CD14-positive monocyte (primary cell): ENCODE data around the gene CNOT6. TPM values are rescaled to one million over a fixed set of nuclear protein-coding genes. Genes with fewer than 3 reads are reported as not detected.
"Not testable (repeated sequence)": the region's sequence is repeated elsewhere in the genome, so short reads cannot be mapped to it uniquely, and the experiment has no call there.

Experiments used
- DNase-seq, 3 donors: peaks; one replicate each; pipeline ENCODE4 v3.0.0-alpha.2; 2011 to 2022
- H2AFZ ChIP-seq: 2 replicates; pipeline ENCODE4 v1.6.0; 2012; ENCODE audit warnings: mild to moderate bottlenecking, low read depth, low read length, inconsistent platforms; ENCODE audit not compliant: insufficient read depth, poor library complexity, severe bottlenecking
- H3K27ac ChIP-seq, 2 donors: 1 replicate in 1 of 2; 2 replicates in 1 of 2; pipeline ENCODE4 v1.5.1; 2012 to 2013; ENCODE audit warnings: low read length in 2 of 2, control low read depth in 1 of 2, inconsistent platforms in 1 of 2, low read depth in 1 of 2, mild to moderate bottlenecking in 1 of 2
- H3K27me3 ChIP-seq, 2 donors: one replicate each; pipeline versions ENCODE4 v1.6.0 to v1.6.1; 2011 to 2013; ENCODE audit warnings: low read length in 2 of 2; ENCODE audit not compliant: control insufficient read depth in 2 of 2, insufficient read depth in 2 of 2
- H3K36me3 ChIP-seq, 2 donors: replicated peaks in 1 of 2; 1 replicate in 1 of 2; 2 replicates in 1 of 2; pipeline versions ENCODE4 v1.5.1 to v1.6.1; 2012 to 2013; ENCODE audit warnings: low read length in 2 of 2, control low read depth in 1 of 2, inconsistent platforms in 1 of 2, mild to moderate bottlenecking in 1 of 2; ENCODE audit not compliant: insufficient read depth in 2 of 2, control insufficient read depth in 1 of 2
- H3K4me1 ChIP-seq, 2 donors: 1 replicate in 1 of 2; 2 replicates in 1 of 2; pipeline versions ENCODE4 v1.5.1 to v1.6.1; 2012 to 2013; ENCODE audit warnings: low read length in 2 of 2, control low read depth in 1 of 2, inconsistent platforms in 1 of 2, mild to moderate bottlenecking in 1 of 2, moderate library complexity in 1 of 2; ENCODE audit not compliant: insufficient read depth in 2 of 2, control insufficient read depth in 1 of 2
- H3K4me2 ChIP-seq: replicated peaks from 2 replicates; pipeline ENCODE3; 2012; ENCODE audit warnings: low read length, moderate library complexity, mild to moderate bottlenecking; ENCODE audit not compliant: poor library complexity, severe bottlenecking; ENCODE audit errors: extremely low read depth
- H3K4me3 ChIP-seq, 3 experiments: fragments of 200-600 bp in 1 of 3; sonication (generic) in 1 of 3; replicated peaks in 1 of 3; 1 replicate in 2 of 3; 2 replicates in 1 of 3; pipeline ENCODE4 v1.5.1; 2011 to 2013; ENCODE audit warnings: low read length in 3 of 3, mild to moderate bottlenecking in 3 of 3, control low read depth in 2 of 3, low read depth in 2 of 3, inconsistent platforms in 1 of 3, moderate library complexity in 1 of 3
- H3K79me2 ChIP-seq: 2 replicates; pipeline ENCODE4 v1.6.0; 2012; ENCODE audit warnings: mild to moderate bottlenecking, control low read depth, inconsistent platforms, low read length, moderate library complexity; ENCODE audit not compliant: insufficient read depth
- H3K9ac ChIP-seq: 2 replicates; pipeline ENCODE4 v1.6.0; 2017; ENCODE audit warnings: low read length, mild to moderate bottlenecking; ENCODE audit not compliant: insufficient read depth, poor library complexity, severe bottlenecking
- H3K9me3 ChIP-seq, 2 donors: replicated peaks in 1 of 2; 1 replicate in 1 of 2; 2 replicates in 1 of 2; pipeline versions ENCODE4 v1.5.1 to v1.6.1; 2012 to 2013; ENCODE audit warnings: low read length in 2 of 2, control low read depth in 1 of 2; ENCODE audit not compliant: control insufficient read depth in 1 of 2, insufficient read depth in 1 of 2
- H4K20me1 ChIP-seq: 2 replicates; pipeline ENCODE4 v1.6.0; 2012; ENCODE audit warnings: mild to moderate bottlenecking, low read length, control low read depth, moderate library complexity; ENCODE audit not compliant: insufficient read depth
- H3K27ac Mint-ChIP-seq, 7 donors: one replicate each; pipeline ENCODE4 v1.8.0; 2020; ENCODE audit warnings: mild to moderate bottlenecking in 7 of 7, mixed read lengths in 7 of 7, moderate library complexity in 6 of 7, inconsistent platforms in 2 of 7
- H3K27me3 Mint-ChIP-seq, 3 donors: one replicate each; pipeline ENCODE4 v1.8.0; 2021 to 2022; ENCODE audit warnings: low read depth in 3 of 3, mild to moderate bottlenecking in 3 of 3, mixed read lengths in 3 of 3, moderate library complexity in 3 of 3, inconsistent platforms in 1 of 3
- H3K36me3 Mint-ChIP-seq, 2 donors: one replicate each; pipeline ENCODE4 v1.8.0; 2020; ENCODE audit warnings: mixed read lengths in 2 of 2, inconsistent platforms in 1 of 2, mild to moderate bottlenecking in 1 of 2
- H3K4me1 Mint-ChIP-seq: one replicate; pipeline ENCODE4 v1.8.0; 2020; ENCODE audit warnings: mild to moderate bottlenecking, mixed read lengths
- H3K4me3 Mint-ChIP-seq, 2 donors: one replicate each; pipeline ENCODE4 v1.8.0; 2020; ENCODE audit warnings: mild to moderate bottlenecking in 2 of 2, mixed read lengths in 2 of 2, moderate library complexity in 1 of 2
- H3K9me3 Mint-ChIP-seq, 7 donors: one replicate each; pipeline ENCODE4 v1.8.0; 2020 to 2022; ENCODE audit warnings: mixed read lengths in 7 of 7, mild to moderate bottlenecking in 6 of 7, moderate library complexity in 6 of 7, inconsistent platforms in 2 of 7
- WGBS: methylation state at CpG from one replicate; pipeline ENCODE4 v1.1.5; 2013; ENCODE audit warnings: missing lambda C conversion rate; ENCODE audit not compliant: insufficient coverage; 5-methylcytosine and 5-hydroxymethylcytosine counted together
- intact Hi-C, 2 donors: fragments of 100-400 bp; cut with micrococcal nuclease; formaldehyde crosslinking; loops; one replicate each; pipeline versions ENCODE4 v1.15.0 to v1.15.1; 2023
- polyA plus RNA-seq, 3 donors: library from polyadenylated mRNA; depleted of rRNA in 1 of 3; unstranded in 2 of 3; stranded (reverse) in 1 of 3; fragments of 300-500 nt in 2 of 3; fragments of >200 nt in 1 of 3; fragmentation: Illumina TruSeq in 2 of 3; gene quantifications; 1 replicate in 2 of 3; 2 replicates in 1 of 3; pipeline ENCODE4 v1.2.3, GENCODE V29; 2012 to 2021
- TF ChIP-seq, protein P1 (sequence below): fragments of 200-600 bp; IDR thresholded peaks from one replicate; pipeline ENCODE4 v1.8.0; 2022; ENCODE audit warnings: antibody characterized with exemption, mild to moderate bottlenecking

The CNOT6 gene
- polyA plus RNA-seq, 3 donors, result 4.8 to 9.5 (median 7.7) TPM

DNA sequence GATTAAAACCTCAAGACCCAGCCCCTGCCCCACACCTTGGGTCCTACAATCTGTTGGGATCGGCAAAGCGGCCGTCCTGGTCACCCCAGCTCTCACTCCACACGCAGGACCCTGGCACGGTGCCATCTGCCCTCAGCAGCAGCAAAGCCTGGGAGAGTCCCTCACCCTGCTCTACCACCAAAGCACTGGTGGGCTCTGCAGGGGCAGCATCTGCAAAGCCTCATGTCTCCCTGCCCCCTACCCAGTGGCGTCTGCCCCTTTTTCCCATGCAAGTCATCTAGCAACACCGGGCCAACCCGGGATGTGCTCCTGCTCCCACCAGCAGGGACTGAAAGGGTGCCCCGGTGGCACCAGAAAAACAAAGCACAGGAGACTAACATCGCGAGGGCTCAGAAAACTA, 19.6 kb upstream of the CNOT6 start:
- Histone ChIP-seq H3K4me2 (no peak overlapping the region), H3K4me3 (no peak overlapping the region), H3K27me3 (no peaks in the 10 kb centered on the region), H3K79me2 (no peaks in the 10 kb centered on the region), H3K27ac (no peak overlapping the region), H4K20me1 (no peaks in the 10 kb centered on the region), H3K4me1 (no peaks in the 10 kb centered on the region), H3K9ac (no peak overlapping the region), H3K9me3 (no peaks in the 10 kb centered on the region), H2AFZ (no peak overlapping the region), H3K36me3 (no peaks in the 10 kb centered on the region)
- Mint-ChIP-seq H3K27me3 (peaks cover 2 to 10% (median 6%) of the 10 kb centered on the region in 3 donors), H3K9me3 (peaks cover 0 to 2% (median 0%) of the 10 kb centered on the region in 7 donors), H3K27ac (no peak overlapping the region), H3K4me3 (no peak overlapping the region), H3K4me1 (no peaks in the 10 kb centered on the region), H3K36me3 (no peaks in the 10 kb centered on the region)
- TF ChIP-seq, protein P1, sequence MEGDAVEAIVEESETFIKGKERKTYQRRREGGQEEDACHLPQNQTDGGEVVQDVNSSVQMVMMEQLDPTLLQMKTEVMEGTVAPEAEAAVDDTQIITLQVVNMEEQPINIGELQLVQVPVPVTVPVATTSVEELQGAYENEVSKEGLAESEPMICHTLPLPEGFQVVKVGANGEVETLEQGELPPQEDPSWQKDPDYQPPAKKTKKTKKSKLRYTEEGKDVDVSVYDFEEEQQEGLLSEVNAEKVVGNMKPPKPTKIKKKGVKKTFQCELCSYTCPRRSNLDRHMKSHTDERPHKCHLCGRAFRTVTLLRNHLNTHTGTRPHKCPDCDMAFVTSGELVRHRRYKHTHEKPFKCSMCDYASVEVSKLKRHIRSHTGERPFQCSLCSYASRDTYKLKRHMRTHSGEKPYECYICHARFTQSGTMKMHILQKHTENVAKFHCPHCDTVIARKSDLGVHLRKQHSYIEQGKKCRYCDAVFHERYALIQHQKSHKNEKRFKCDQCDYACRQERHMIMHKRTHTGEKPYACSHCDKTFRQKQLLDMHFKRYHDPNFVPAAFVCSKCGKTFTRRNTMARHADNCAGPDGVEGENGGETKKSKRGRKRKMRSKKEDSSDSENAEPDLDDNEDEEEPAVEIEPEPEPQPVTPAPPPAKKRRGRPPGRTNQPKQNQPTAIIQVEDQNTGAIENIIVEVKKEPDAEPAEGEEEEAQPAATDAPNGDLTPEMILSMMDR, result no peak
- intact Hi-C loops, result no loop called here
- WGBS, result 91% methylated on average over 10 of the region's 11 CpGs
- no peak for DNase-seq

DNA sequence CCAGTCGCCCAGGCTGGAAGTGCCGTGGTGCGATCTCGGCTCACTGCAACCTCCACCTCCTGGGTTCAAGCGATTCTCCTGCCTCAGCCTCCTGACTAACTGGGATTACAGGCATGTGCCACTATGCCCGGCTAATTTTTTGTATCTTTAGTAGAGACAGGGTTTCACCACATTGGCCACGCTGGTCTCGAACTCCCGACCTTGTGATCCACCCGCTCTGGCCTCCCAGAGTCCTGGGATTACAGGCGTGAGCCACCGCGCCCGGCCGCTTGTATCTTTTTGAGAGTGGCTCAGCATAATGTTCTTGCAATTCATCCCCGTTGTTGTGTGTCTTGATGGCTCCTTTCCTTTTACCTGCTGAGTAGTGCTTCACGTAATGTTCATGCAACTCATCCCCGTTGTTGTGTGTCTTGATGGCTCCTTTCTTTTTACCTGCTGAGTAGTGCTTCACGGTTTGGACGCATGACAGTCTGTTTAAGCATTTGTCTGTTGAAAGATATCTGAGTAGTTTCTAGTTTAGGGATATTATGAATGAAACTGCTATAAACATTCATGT, 18.1 kb upstream of the CNOT6 start:
- WGBS, result 98% methylated on average over 15 of the region's 20 CpGs
- H3K4me2 ChIP-seq, H3K9ac ChIP-seq, H3K4me1 ChIP-seq, H3K4me3 Mint-ChIP-seq, H4K20me1 ChIP-seq, H3K27ac Mint-ChIP-seq, H3K9me3 Mint-ChIP-seq, H3K4me3 ChIP-seq, H3K79me2 ChIP-seq, H3K27me3 Mint-ChIP-seq, H3K4me1 Mint-ChIP-seq, H3K36me3 ChIP-seq, H3K36me3 Mint-ChIP-seq, H3K27me3 ChIP-seq, intact Hi-C loops, H3K27ac ChIP-seq, H2AFZ ChIP-seq, H3K9me3 ChIP-seq, DNase-seq: not testable (repeated sequence)
